GM21717 (cell line): ENCODE results near the gene ASTN2.
"Not testable (repeated sequence)": the region's sequence is repeated elsewhere in the genome, so short reads cannot be mapped to it uniquely, and the experiment has no call there.

Experiments
- ATAC-seq: cut with Tn5 transposase; IDR thresholded peaks from one replicate; pipeline ENCODE4 v1.9.1; 2021; ENCODE audit warnings: mild to moderate bottlenecking, moderate library complexity; ENCODE audit not compliant: unreplicated experiment

ASTN2 gene

DNA sequence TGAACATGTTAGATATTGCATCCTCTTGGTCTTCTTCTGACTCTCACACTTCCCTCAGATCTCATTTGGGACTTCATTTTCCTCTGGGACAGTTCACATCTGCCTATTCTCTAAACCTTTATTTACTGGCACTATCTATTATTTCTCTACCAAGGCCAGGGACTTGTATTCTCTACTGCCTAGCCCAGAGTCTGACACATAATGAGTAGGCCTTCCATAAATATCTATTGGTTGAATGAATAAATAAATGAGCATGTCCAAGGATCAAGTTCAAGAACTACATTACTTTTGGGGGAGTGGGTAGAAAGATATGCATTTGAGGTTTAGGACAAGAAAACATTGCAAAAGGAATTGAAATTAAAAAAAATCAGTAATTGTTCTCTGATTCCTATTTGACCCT is 477.5 kb downstream of the ASTN2 start:
- no peak for ATAC-seq

DNA sequence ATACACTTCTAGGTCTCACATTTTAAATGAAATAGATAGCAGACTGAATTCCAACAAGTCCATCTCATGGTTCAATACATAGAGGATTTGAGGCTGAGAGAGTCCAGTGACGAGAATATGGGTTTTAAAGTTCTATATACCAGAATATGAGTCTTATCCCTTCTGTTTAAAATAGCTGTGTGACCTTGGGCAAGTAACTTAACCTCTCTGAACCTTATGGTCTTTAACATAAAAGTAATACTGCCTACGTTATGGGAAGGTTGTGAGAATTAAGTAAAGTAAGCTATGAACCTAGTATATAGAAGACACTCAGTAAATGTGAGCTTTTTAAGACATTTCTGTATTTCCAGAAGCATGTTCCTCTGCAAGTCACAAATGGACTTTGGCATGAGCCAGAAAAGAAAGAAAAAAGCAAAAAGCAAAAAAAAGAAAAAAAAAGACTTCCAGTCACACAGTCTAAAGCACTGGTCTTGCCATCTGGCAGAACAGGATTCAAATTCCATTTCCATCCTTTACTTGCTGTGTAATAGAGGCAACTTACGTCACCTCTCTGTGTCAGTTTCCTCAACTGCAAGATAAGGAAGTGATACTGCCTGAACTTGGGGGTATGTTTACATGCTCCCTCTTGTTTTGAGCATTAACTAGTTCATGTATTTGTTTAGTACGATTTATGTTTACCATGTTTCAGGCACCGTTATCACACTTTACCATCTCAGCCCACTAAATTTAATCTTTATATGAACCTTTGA is 479.5 kb downstream of the ASTN2 start:
- ATAC-seq, result peak; percentile 45

DNA sequence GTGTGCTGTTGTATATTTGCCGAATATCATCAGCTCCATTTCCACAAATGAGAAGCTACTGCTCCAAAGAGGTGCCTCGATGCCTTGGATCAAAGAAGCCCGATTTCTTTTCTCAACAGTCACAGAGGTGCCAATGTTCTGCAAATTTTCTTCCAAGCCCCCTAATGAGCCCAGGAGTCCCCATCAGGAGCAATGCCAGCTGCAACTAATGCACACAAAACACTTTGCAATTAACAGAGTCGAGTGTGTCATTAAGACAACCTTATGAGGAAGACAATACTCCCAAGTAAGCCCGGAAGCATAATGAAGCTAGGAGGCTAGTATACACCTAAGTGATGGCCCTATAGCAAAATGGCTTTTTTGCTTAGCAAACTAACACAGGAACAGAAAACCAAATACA is 480.7 kb downstream of the ASTN2 start:
- ATAC-seq, result no peak

DNA sequence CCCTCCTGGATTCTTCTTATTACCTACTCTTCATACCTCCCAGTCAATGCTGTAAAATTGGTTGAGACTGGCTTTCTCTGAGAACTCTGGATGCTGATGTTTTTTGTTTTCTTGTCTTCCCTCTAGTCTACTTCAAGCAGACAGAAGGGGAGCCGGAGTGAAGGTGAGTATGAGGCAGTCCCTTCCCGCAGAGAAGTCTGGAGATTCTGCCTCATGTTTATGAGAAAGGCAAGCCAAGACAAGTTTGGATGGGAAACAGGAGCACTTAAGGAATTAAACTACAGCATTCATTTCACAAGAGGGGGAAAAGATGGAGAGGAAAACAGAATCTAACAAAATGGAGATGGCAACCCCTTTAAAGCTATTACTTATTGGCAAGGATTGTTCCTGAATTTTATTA is 481.6 kb downstream of the ASTN2 start:
- ATAC-seq, result no peak

DNA sequence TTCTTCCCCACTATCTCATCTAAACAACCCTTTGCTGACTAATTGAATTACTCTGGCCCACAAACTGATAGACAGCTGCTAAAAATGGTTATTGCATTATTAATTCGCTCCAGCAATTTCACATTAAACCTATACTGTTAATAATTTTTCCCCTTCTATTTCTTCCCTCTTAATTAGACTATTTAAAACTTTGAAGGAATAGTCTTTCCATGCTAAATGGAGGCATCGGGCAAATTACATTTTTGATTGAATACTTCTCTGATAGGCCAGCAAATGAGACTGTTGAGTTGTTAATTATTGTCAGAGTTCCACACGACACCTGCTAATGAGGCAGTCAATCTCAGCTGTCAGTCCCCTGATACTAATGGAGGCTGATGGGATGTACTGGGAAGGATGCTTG is 485.2 kb downstream of the ASTN2 start:
- no peak for ATAC-seq

DNA sequence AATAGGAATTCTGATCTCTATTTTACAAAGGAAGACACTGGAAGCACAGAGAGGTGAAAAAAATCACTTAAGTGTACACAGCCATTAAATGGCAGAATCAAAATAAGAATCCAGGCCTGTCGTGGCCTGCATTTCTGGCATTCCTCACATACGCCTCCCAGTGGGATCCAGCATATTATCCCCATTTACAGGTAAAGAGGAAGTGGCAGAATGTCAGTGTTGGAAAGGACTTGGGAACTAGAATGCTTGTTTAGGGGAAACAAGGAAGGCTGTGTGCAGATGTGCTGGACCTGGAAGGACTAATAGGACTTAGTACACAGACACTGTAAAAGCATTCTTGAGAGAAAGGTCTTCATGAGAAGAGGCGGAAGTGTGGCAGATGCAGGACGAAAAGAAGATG is 486.0 kb downstream of the ASTN2 start:
- no peak for ATAC-seq

DNA sequence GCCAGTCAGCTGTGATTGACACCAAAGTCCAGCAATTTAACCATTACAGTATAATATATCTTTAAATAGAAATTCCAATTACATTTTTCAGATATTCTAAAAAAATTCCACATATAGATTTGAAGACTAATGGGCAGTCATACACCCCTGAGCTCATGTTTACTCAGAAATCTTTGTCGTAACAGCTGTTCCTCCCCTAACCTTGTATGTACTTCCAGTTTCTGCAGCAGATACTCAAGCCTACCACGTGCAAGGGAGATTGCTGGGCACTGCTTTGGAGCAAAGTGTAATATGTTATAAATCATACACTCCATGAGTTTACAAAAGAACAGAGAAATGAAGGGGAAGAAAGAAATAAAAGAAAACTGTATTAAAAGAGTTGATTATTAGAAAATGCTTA is 486.6 kb downstream of the ASTN2 start:
- no peak for ATAC-seq

DNA sequence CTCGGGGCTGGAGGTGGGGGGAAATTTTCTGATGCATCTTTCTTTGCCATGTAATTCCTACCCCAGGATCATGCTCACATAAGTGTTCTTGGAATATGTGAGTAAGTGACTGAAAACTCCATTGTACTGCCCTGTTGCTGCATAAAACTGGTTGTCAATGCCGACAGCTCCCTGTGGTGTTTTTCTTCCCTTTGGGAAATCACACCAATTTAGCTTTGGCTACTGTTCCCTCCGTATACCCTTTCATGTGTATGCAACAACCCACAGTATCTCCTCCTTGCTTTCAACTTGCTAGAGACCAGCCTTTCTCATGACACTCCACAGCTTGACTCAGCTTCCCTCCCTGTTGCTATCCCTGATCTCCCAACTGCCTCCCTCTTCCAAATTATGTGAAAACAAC is 487.1 kb downstream of the ASTN2 start:
- no peak for ATAC-seq

DNA sequence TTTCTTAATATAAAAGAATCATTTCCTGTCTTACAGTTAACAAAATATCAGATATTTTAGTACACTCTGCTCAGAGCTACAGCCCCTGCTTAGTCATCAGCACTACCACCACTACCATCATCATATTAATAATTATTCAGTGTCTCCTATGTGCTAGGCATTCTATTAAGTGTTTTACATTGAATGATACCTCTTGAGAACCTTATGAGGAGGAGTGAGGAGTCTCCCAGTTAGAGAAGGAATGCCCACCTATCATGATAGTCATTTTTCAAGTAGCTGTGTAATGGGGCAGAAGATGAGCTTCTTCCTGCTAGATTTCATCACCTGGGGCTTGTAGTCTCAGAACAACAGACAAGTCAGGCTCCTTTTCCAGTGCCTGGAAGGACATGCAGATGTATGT is 489.7 kb downstream of the ASTN2 start:
- no peak for ATAC-seq

DNA sequence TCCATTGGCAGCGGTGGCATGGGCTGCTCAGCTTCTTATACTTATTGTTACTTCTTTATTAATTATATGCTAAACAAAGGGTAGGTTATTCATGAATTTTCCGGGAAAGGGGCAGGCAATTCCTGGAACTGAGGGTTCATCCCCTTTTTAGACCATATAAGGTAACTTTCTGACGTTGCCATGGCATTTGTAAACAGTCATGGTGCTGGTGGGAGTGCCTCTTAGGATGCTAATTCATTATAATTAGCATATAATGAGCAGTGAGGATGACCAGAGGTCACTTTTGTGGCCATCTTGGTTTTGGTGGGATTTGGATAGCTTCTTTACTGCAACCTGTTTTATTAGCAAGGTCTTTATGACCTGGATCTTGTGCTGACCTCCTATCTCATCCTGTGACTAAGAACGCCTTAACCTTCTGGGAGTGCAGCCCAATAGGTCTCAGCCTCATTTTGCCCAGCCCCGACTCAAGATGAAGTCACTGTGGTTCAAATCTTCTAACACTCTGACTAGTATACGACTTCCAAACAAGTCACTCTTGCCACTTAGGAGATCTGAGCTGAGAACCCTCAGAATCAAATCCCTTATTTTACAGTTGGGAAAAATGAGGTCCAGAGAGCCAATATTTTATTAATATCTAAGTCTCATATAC is 490.3 kb downstream of the ASTN2 start:
- no peak for ATAC-seq

DNA sequence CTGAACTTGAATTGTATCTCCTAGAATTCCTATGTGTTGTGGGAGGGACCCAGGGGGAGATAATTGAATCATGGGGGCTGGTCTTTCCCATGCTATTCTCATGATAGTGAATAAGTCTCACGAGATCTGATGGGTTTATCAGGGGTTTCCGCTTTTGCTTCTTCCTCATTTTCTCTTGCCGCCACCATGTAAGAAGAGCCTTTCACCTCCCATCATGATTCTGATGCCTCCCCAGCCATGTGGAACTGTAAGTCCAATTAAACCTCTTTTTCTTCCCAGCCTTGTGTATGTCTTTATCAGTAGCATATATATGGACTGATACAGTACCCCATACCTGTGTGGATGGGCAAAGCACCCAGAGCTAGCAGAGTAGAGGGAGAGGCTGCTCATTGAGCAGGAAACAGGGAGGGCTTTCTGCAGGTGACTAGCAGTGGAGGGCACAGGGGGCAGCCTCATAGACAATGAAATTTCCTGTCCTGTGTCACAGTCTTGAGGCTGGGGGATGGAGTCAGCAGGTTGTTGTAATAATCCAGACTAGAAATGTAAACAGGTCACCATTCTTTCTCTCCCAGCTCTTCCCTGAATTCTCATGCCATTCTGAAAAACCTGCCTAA is 496.9 kb downstream of the ASTN2 start:
- not testable (repeated sequence) for ATAC-seq

DNA sequence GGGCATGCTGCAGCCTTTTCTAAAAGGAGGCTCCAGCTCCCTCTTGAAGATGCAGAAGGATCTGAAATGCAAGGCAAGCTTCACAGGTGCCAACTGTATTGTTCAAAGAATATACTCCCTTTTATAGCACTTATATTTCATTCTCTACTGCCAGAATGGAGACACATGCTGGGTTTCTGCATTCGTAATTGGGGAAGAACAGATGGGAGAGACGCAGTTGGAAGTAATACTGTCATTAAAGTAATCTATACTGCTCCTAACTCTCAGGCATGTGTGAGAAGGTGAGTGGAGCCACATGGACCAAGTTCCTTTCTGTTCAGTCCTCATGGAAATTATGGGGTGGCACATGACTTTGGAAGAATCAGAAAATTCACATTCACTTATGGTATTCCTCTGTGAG is 501.3 kb downstream of the ASTN2 start:
- ATAC-seq, result no peak

DNA sequence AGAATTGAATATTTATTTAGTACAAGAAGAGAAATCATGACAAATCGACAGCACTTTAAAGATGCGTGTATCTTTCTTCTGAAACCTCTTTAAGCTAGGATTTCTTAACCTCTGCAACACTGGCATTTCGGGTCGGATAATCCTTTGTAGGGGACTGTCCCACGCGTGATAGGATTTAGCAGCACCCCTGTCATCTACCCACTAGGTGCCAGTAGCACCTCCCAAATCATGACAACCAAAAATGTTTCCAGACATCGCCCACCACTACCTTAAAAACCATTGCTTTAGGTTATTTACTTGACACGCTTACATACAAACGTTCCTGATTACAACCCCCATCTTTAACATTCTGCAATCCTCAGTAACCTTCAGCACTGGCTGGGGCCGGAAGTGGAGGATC is 504.7 kb downstream of the ASTN2 start:
- no peak for ATAC-seq

DNA sequence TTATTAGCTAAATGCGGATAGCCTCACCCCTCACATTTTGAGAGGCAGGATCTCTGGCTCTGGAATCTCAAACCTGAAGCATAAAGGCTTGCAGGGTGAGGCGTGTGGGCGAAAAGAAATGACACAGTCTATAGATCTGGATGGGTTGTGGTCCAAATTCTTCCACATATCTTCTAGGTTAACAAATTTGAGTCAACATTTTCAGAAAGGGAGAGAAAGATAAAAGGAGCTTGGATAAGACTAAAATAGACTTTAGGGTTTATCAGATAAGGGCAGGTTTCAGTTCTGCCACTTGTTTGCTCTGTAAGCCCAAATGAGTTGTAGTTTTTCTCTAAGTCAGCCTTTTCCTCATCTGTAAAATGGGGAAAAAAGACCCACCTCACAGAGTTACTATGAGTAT is 506.9 kb downstream of the ASTN2 start:
- ATAC-seq, result no peak

DNA sequence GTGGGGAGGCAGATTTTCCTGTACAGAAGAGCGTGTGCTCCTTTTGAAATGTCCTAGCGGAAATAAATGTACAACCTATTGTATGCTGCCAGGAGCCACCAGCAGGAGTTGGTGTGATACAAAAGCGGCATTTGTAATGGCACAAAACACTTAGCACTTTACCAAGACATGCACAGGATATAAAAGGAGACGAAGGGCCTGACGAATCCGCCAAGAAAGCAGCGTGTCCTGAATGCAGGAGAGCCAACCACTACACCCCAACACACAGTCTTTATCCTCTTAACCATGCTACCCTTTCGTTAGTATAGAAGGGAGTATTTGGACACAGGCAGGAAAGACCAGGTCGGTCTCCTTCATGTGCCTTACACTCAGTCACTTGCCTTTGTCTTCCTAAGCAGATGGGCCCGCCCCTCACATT is 509.7 kb downstream of the ASTN2 start:
- ATAC-seq, result no peak

DNA sequence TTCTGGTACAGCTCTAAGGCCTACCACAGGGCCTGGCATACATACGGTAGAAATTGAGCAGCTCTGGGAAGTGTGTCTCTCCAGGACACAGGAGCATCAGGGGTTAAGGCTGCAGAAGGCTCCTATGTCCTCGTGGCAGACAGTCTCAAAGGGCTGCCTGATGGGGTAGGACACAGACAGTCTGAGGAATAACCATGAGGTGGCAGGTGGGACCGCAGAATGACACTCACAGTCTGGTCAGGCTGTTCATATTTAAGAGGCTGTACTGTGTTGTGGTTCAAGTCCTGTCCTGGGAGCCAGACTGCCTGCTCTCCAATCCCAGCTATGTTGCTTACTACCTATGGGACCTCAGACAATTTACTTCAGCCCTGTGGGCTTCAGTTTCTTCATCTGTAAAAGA is 510.7 kb downstream of the ASTN2 start:
- no peak for ATAC-seq

DNA sequence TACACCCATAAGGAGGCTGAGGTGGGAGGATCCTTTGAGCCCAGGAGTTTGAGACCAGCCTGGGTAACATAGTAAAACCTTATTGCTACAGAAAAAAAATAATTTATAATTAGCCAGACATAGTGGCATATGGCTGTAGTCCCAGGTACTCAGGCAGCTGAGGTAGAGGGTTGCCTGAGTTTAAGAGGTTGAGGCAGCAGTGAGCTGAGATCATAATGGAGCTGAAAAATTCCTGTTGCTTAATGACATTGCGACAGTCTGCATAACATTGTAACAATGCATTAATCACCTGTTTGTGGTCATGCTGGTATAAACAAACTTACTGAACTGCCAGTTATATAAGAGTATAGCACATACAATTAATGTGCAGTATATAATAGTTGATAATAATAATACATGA is 513.6 kb downstream of the ASTN2 start:
- no peak for ATAC-seq

DNA sequence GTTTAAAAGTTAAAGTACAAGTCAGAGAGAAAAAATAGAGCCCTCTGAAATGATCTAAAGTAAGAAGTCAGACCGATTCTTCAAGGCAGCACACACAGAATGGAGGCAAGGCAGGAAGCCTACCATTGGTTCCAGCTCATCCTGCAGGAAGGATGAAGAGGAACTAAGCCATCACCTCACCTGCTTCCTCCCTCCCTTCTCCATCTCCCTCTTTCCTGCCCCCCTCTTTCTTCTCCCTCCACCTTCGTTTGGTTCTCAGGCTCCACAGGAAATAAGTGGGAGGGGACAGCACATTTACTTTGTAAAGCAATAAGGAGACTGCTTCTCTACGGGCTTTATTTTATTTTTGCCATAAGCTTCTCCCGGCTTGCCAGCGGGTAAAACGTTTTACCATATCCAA is 514.3 kb downstream of the ASTN2 start:
- ATAC-seq, result no peak

DNA sequence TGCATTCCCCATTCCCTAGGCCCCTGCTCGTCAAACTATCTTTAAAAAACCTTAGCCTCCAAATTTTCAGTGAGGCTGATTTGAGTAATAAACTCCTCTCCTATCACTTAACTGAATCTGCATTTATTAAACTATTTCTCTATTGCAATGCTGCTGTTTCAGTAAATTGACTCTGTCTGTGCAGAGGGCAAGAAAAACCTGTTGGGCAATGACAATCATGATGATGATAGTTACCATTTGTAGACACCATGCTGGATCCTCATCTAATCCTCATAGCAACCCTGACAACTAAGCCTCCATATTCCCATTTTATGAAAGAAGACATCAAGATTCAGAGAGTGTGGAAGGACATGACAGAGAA is 514.9 kb downstream of the ASTN2 start:
- no peak for ATAC-seq

DNA sequence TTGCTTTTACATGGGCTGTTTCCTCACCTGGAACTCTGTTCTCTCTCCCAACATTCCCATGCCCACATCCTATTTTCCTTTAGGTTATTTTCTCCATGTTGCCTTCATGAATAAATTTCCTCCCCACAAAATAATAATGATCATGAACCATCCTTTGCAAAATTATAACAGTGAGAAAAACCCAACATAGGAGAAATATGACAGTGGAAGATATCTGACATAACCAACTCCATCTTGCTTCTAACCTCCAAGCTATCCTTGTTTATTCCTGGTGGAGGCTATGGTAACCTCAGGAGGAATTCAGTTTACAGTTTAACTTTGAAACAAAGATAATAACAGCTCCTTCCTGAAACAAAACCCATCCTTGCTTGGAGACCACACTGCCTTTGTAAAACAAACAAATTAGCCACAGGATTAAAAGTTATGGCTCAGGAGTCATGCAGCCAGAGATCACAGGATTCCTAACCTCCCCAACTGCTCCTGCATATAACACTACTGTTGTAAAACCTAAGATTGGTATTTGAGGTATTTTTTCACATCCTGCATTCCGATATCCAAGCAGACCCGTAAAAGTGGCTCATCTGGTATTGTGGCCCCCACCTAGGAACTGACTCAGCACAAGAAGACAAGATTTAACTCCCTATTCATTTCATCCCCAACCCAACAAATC is 515.4 kb downstream of the ASTN2 start:
- no peak for ATAC-seq

DNA sequence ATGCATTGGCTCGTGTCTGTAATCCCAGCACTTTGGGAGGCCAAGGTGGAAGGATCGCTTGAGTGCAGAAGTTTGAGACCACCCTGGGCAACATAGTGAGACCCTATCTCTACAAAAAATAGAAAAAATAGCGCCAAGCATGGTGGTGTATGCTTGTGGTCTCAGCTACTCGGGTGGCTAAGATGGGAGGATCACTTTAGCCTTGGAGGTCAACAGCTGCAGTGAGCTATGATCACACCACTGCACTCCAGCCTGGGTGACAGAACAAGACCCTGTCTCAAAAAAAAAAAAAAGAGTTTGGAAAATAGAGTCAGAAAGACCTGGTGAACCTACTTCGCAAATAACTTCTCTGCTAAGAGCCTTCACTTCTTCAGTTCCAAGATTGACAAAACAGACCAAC is 516.7 kb downstream of the ASTN2 start:
- not testable (repeated sequence) for ATAC-seq

DNA sequence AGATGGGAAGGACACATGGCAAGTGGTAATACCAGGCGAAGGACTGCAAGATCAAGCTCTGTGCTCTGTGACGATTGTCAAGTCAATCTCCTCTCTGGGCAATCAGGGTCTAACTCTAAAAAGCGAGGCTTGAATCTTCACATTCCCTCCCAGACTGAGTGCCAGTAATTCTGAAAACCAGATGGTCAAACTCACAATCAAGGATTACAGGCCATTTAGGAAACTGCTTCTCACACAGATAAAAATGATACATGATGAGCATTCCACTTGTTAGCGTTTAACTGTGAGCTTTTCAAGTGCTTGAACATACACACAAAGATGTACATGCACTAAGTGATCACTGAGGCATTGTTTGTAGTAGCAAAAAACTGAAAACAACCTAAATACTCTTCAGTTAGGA is 517.7 kb downstream of the ASTN2 start:
- ATAC-seq, result no peak
